ENCODE results near the gene MCEE. TPM values are rescaled to one million over a fixed set of nuclear protein-coding genes. Genes with fewer than 3 reads are reported as not detected.

MCEE gene
- total RNA-seq, 1 donor from 2014 or later: 39.7 TPM

- TF ChIP-seq, protein P1, sequence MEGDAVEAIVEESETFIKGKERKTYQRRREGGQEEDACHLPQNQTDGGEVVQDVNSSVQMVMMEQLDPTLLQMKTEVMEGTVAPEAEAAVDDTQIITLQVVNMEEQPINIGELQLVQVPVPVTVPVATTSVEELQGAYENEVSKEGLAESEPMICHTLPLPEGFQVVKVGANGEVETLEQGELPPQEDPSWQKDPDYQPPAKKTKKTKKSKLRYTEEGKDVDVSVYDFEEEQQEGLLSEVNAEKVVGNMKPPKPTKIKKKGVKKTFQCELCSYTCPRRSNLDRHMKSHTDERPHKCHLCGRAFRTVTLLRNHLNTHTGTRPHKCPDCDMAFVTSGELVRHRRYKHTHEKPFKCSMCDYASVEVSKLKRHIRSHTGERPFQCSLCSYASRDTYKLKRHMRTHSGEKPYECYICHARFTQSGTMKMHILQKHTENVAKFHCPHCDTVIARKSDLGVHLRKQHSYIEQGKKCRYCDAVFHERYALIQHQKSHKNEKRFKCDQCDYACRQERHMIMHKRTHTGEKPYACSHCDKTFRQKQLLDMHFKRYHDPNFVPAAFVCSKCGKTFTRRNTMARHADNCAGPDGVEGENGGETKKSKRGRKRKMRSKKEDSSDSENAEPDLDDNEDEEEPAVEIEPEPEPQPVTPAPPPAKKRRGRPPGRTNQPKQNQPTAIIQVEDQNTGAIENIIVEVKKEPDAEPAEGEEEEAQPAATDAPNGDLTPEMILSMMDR (IDR thresholded peaks at IDR 0.05; ENCODE audit: borderline replicate concordance): no peak
- H3K36me3 ChIP-seq: peaks cover 21% of the 10 kb centered on the region
- H3K4me3 ChIP-seq: no peak overlapping the region
- no peak for DNase-seq
- H3K27me3 ChIP-seq (ENCODE audit: low read depth): peaks cover 5% of the 10 kb centered on the region
- no peaks in the 10 kb centered on the region for H3K4me1 ChIP-seq
- H3K27ac ChIP-seq (replicated peaks): no peak overlapping the region
- H3K9me3 ChIP-seq (replicated peaks): no peaks in the 10 kb centered on the region
- intact Hi-C loops (cut with micrococcal nuclease): no loop called here
Observed at GRCh38 chr2:71082402-71083252, 47.4 kb downstream of the MCEE start.

DNA sequence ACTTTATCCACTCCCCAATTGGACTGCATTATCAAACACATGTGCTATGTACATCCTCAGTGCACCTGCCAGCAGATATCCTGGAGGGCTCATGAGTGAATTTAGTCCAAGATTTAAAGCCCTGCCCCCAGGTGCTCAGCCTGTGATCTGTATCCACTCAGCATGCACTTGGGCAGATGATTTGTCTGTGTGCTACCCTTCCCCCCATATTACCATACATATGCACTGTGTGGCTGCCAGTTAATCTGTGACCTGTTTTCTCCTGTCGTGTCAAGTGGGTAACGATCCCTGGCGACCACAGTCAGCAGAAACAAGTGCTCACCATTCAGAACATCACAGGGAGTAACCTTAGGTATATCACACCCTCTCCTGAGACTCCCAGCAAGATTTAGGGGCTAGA lies 51.4 kb downstream of the MCEE start:
- Histone ChIP-seq H3K4me3 (no peak overlapping the region), H3K4me1 (no peaks in the 10 kb centered on the region), H3K36me3 (peaks cover 61% of the 10 kb centered on the region), H3K9me3 (replicated peaks) (no peaks in the 10 kb centered on the region), H3K27ac (replicated peaks) (no peak overlapping the region), H3K27me3 (ENCODE audit: low read depth) (no peaks in the 10 kb centered on the region)
- intact Hi-C loops (cut with micrococcal nuclease): no loop called here
- TF ChIP-seq, protein P1 (IDR thresholded peaks at IDR 0.05; ENCODE audit: borderline replicate concordance): no peak
- no peak for DNase-seq

DNA sequence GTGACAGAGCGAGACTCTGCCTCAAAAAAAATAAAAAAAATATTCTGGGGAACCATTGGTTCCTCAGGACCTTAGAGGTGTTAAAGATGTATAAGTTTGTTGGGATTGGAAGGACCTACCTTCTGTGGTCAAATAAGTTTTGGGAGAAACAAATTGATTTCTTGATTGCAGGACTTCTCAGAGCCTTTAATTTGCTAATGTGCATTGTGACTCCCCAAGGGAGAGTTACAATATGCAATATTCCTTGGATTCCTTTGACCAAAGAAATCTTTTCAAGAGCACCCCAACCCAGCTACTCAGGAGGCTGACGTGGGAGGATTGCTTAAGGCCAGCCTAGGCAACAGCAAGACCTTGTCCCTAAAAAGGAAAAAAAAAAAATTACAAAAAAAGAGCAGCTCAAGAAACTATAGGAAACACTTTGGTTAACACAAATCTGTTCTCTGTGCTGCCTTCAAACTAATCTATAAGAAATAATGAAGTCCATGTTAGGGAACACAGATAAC lies 55.1 kb downstream of the MCEE start:
- H3K27me3 ChIP-seq (ENCODE audit: low read depth): no peaks in the 10 kb centered on the region
- intact Hi-C loops (cut with micrococcal nuclease): no loop called here
- no peak overlapping the region for H3K27ac ChIP-seq (replicated peaks)
- H3K4me3 ChIP-seq: no peak overlapping the region
- H3K36me3 ChIP-seq: peaks cover 72% of the 10 kb centered on the region
- no peaks in the 10 kb centered on the region for H3K9me3 ChIP-seq (replicated peaks)
- H3K4me1 ChIP-seq: peaks cover 30% of the 10 kb centered on the region
- TF ChIP-seq, protein P1 (IDR thresholded peaks at IDR 0.05; ENCODE audit: borderline replicate concordance): no peak
- DNase-seq: no peak

DNA sequence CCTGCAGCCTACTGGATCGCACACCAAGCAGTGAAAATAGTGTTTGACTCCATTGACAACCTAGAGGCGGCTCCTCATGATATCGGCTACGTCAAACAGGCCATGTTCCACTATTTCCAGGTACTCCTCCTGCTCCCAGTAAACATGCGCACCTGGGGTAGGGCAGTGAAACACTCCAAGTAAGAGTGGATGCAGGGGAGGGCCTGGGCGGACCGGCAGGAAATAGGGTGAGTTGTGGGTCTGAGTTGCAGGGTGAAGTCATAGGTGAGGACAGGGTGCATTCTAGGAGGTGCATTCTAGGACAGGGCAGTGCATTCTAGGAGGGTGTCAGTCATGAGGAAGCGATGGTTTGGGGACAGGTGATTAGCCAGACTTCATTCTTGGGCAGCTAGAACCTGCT lies 56.6 kb downstream of the MCEE start:
- intact Hi-C loops (cut with micrococcal nuclease): no loop called here
- H3K36me3 ChIP-seq: peaks cover 59% of the 10 kb centered on the region

DNA sequence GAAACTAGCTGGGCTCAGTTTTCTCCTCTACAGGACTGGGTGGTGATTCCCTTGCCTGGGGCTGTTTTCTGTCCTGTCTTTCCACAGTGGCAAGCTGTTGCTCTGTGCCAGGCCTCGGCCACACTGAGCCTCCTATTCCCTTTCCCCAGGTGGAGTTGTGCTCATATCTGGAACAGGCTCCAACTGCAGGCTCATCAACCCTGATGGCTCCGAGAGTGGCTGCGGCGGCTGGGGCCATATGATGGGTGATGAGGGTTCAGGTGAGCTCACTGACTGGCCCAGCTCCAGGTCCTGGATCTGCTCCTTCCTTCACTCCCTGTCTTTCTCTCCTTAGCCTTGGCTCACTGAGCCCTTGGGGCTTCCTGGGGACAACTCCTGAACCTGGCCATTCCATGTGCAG lies 57.5 kb downstream of the MCEE start:
- H3K4me3 ChIP-seq: no peak overlapping the region
- H3K4me1 ChIP-seq: peaks cover 49% of the 10 kb centered on the region
- TF ChIP-seq, protein P1 (IDR thresholded peaks at IDR 0.05; ENCODE audit: borderline replicate concordance): no peak
- no peak for DNase-seq
- H3K36me3 ChIP-seq: peaks cover 50% of the 10 kb centered on the region
- no peaks in the 10 kb centered on the region for H3K27me3 ChIP-seq (ENCODE audit: low read depth)
- peak overlapping the region; percentile 7 for H3K27ac ChIP-seq (replicated peaks)
- intact Hi-C loops (cut with micrococcal nuclease): no loop called here
- H3K9me3 ChIP-seq (replicated peaks): no peaks in the 10 kb centered on the region

More for the DNA sequence above, 56.6 kb downstream of the MCEE start:
- DNase-seq: no peak
- TF ChIP-seq, protein P1 (IDR thresholded peaks at IDR 0.05; ENCODE audit: borderline replicate concordance): no peak
- Histone ChIP-seq H3K4me1 (peaks cover 45% of the 10 kb centered on the region), H3K27ac (replicated peaks) (no peak overlapping the region), H3K9me3 (replicated peaks) (no peaks in the 10 kb centered on the region), H3K27me3 (ENCODE audit: low read depth) (no peaks in the 10 kb centered on the region), H3K4me3 (no peak overlapping the region)

Measured in left ventricle myocardium inferior (tissue), 1 donor.